KBM-7 (cell line): ENCODE measurements around the gene HNRNPAB.

Experiments
- DNase-seq: peaks from one replicate; pipeline ENCODE4 v3.0.0-alpha.2; 2015
- in situ Hi-C: fragments of 300-500 bp; cut with MboI; formaldehyde crosslinking; loops from 2 replicates; pipeline ENCODE4 v1.14.3; 2020; ENCODE audit warnings: low sequenced_read_pairs, low pct_unique_long_range_greater_than_20kb, mixed read lengths

HNRNPAB gene

DNA sequence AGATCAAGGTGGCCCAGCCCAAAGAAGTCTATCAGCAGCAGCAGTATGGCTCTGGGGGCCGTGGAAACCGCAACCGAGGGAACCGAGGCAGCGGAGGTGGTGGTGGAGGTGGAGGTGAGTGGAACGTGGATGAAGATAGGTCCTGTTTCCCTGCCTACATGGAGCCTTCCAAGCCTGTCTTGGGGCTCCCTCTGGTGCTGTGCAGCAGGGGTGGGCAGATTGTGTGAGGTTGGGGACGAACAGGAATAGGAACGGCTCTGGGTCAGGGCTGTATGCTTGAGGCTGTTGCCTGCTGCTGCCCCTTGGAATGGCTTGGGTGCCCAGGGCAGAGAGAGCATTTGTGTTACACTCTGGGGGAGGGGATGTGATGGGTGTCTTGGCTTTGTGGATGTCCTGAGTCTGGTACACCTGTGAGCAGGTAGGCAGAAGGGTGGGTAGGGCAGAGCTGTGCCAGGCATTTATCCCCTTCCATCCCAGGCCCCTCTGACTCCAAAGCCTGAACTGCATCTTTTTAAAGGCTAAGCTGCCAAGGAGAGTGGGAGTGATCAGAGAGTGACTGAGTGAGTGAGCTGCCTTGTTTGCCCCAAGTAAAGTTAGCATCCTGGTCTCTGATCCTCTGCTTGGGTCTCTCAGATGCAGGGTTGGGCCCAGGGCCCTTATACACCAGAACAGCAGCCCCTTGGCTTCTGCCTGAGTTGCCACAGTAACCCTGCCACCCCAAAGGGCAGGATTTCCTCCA is 5.2 kb downstream of the HNRNPAB start:
- no peak for DNase-seq
- in situ Hi-C loops = no loop called here

DNA sequence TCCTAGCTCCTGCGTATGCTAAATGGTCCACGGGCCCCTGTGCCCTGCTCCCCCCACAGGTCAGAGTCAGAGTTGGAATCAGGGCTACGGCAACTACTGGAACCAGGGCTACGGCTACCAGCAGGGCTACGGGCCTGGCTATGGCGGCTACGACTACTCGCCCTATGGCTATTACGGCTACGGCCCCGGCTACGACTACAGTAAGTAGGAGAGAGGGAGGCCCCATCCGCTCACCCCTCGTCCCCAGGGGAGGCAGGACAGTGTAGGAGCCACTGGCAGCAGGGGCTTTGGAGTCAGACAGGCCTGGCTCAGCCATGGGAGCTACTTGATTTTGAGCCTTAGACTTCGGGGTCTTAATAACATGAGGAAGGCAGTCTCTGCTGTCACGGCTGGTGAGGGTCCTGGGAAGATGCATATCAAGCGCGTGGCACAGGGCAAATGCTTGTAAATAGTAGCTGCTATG is 5.8 kb downstream of the HNRNPAB start:
- no peak for DNase-seq
- in situ Hi-C loops = no loop called here

DNA sequence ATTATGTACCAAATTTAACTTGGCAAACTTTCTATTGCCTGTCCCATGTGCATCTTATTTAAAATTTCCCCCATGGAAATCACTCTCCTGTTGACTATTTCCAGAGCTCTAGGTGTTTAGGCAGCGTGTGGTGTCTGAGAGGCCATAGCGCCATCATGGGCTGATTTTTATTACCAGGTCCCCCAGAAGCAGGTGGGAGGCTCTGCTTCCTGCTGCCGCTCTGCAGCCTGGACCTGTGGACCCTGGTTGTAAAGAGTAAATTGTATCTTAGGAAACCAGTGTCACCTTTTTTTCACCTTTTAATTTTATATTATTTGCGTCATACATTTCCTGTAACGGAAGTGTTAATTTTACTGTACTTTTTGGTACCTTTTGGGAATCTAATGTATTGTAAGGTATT is 6.4 kb downstream of the HNRNPAB start:
- no peak for DNase-seq
- in situ Hi-C loops = no loop called here

DNA sequence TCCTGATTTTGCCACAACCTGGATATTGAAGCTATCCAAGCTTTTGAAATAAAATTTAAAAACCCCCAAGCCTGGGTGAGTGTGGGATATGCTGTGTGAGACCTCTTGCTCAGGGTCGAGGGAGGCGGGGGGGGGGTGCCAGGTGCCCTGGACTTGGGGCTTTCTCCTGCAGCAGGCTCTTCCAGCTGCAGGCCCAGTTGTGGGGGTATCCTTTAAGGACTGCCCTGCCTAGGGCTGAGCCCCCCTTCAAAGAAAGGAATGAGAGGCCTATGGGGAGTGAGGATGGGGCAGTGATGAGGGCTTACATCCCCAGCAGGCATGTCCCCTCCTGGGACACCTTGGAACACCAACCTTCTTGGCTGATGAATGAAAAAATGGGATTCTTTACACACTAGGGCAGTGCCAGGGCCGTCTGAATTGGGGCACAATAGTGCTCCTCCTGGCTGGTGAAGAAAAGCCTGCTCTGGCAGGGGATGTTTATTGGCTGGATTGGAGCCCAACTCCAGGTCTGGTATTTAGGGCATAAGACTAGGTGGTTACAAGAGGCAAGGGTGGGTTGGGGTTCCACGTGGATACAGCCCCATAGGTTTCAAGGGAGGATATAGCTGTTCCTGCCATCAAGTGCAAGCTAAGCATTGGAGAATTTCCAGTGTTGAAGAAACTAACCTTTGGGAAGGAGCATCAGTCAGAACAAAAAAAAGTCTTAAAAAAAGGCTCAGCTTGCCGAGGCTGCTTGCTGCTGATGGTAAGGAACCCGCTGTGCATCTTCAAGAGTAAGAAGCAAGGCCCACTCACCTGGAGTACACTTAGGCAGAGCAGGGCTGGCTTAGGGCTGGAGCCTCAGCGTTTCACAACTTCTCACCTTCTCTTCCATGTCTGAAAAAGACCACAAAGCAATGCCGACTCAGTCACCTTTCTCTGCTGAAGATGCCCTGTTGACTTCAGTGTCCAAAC is 7.0 kb downstream of the HNRNPAB start:
- in situ Hi-C loops = no loop called here
- no peak for DNase-seq

DNA sequence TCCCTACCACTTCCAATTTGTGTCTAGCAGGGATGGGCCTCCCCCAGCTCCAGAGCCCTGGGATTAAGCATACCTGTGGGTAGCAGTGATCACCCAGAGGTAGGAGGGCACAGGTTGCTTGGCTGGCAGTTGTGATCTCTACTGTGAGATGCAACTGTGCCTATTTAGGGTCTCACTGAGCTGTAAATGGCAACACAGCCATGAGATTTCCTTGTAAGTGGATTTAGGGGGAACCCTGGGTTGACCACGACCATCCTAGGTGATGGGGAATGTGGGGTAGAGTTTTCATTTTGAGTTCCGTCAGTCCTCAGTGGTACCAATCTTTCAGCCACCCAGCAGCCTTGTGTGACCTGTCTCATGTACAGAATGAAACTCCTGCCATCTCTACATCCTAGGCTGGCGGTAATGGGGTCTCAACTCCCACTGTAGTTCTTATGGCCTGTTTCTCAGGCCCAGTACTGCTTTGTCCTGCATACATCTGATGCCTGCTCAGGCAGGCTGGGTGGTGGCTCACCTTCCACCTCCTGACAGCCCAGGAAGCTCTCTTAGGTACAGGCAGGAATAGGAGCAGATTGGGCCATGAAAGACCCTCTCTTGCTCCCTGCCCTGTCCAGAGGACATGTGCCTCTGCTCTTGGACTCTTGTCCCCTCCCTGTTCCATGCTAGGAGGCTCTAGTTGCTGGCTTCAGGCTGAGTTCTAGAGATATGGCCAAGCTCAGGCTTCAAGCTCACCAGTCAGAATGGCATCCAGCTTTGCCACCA is 8.1 kb downstream of the HNRNPAB start:
- DNase-seq = no peak
- in situ Hi-C loops = no loop called here

DNA sequence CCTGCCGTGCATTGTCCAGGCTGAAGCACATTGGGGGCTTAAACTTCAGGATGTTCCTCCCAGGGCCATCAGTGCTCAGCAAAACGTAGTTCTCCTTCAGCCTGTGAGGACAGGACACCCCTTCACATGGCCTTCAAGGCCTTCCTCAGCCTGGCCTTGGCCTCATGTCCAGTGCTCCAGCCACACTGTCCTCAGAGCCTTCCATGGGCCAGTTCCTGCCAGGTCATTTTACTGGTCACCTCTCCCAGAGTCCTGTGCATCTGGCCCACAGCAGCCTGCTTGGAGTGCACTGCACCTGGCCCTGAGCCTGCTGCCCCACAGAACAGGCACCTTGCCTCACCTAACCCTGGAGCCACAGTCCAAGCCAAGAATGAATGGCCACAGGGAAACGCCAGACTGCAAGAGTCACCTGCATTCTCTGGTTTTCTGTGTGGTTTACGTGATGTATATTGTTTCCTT is 8.7 kb downstream of the HNRNPAB start:
- no peak for DNase-seq
- in situ Hi-C loops = no loop called here

DNA sequence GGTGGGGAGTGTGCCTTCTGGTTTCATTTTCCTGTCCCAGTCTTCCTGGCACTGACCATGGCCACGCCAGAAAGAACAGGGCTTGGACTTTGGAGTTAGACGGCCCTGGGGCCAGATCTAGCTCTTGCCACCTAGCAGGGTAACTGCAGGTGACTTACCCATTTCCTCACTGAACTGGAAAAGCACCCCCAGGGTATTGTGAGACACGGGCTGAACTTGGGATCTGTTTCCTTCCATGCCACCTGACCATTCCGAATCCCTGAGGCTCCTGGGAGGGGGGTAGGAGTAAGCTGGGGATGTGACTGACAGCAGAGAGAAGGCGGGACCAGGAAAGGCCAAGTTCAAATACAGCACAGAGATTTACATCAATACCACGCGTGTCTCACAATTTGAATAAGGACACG is 9.4 kb downstream of the HNRNPAB start:
- DNase-seq = no peak
- in situ Hi-C loops = no loop called here

DNA sequence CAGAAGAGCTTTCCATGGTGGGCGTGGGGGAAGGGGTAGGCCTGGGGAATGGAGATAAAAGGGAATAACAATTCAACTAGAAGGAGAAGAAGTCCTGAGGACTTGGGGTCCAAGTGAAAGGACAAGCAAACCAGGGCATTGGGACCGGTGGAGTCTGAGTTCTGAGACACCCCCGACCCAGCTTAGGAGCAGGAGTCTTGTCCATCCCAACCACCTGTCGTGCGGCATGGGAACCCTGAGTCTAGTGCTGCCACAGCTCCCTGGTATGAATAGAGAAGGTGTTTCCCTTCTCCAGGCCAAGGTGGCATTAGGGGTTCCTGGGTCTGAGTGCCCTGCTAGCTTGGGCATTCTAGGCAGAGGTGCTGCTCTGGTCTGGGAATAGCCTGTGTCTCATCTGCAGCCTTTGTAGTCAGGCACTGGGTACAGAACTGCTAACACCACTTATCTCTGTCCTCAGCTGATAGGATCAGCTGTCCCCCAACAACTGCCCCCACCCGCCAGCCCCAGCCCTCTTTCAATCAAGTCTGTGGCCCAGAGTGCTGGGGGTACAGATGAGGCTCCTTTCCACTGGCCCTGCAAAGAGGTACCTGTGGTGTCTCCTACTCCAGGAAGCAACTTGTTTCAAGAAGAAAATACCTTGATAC is 9.9 kb downstream of the HNRNPAB start:
- DNase-seq = no peak
- in situ Hi-C loops = no loop called here

DNA sequence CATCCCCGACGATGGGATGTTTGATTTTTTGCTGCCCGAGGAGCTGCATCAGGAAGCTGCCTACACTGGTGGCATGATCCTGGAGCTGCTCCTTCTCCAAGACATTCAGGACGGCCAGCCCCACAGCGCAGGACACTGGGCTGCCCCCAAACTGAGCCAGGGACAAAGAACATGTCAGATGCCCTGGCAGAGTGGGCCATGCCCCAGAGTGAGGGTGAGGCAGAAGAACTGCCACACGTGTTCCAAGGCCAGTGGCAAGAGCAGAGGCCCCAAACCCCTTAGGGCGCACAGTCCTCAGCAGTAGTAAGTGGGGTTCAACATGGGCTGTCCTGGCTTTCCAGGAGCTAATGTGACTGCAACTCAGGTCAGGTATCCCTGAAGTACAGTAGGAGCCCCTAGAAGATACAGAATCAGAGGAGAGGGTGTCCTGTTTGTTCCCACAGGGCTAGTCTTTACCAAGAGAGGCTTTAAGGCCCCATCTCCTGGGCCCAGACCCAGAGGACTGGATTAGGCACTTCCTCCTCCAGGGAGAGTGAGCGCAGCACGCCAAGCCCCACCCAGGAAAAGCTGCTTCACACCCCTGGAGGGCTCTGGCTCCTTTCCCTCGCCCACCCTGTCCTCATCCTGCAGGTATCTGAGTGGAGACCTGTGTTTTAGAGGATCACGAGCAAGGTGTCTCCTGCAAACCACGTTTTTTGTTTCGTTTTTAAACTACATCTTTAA is 11.1 kb downstream of the HNRNPAB start:
- DNase-seq = no peak
- in situ Hi-C loops = no loop called here

DNA sequence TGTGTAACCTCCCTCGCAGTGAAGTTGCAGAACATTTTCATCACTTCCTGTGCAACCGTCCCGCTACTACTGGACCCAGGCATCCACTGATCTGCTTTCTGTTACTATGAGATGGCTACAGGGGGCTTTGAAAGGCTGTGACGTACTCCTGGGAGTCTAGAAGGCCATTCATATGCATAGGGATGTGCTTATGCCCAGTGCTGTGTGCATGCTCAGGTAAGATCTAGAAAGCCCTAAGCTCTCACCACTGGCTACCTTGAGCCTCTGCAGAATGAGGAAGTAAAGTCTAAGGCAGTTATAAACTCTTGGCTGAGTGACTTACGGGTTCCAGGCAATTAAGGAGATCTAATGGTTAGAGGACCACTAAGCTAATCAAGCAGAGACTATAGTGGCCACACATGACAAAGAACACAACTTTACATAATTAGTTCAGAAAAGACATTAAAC is 11.8 kb downstream of the HNRNPAB start:
- peak; percentile 65 for DNase-seq
- in situ Hi-C loops = no loop called here

DNA sequence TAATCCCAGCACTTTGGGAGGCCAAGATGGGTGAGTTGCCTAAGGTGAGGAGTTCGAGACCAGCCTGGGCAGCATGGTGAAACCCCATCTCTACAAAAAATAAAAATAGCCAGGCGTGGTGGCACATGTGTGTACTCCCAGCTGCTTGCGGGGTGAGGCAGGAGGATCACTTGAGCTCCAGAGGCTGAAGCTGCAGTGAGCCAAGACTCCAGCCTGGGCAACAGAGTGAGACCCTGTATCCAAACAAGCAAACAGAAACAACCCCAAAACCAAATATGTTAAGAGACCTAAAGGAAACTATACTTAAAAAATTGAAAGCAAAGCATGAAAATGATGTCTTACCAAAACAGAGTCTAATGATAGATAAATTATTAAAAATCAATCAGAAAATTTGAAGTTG is 12.4 kb downstream of the HNRNPAB start:
- in situ Hi-C loops = no loop called here
- no peak for DNase-seq

DNA sequence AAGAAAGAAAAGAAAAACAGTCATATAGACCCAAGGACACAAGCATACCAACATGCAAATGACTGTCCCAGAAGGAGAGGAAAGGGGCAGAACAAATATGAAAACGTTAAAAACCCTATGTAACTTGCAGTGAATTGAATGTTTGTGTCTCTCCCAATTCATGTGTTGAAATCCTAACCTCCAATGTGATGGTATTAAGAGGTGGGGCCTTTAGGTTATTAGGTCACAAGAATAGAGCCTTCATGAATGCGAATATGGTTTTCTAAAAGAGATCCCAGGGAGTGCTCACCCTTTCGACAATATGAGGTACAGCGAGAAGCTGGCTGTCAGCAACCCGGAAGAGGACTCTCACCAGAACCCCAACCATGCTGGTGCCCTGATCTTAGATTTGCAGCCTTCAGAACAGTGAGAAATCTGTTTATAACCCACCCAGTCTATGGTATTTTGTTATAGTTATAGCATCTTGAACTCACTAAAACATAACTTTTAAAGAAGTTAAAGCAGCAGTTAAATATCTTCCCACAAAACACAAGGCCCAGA is 14.0 kb downstream of the HNRNPAB start:
- DNase-seq = no peak
- in situ Hi-C loops = no loop called here

DNA sequence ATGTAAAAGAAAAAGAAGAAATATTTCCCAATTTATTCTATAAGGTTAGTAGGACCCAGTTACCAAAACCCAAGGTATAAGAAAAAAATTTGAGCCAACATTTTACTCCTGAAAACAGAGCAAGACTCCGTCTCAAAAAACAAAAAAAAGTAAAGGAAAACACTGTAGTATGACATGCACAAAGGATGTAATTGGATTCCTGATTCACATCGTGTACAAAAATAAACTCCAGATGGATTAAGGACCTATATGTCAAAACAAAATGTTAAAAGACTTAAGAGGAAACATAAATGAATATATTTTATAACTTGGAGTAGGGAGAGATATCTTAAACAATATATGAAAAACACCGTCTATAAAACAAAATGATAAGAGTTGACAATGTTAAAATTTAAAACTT is 14.5 kb downstream of the HNRNPAB start:
- in situ Hi-C loops = no loop called here
- DNase-seq = no peak

DNA sequence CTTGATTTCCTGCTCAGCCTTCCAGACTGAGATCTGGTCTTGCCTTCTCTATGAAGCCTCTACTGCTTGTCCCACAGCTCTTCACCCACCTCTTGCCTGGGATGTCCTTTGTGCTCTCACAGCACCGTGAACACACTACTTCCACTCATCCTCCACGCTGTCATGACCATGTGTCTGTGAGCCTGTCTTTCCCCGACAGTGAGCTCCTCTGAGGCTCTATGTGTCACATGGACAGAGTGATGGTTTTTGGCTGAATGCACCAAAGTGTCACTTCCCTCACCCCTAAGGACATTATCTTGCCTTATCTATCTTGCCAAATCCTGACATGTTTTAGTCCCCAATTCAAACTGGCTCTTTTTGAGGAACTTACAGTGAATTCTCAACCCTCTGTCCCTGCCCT is 16.9 kb downstream of the HNRNPAB start:
- peak; percentile 58 for DNase-seq
- in situ Hi-C loops = no loop called here

DNA sequence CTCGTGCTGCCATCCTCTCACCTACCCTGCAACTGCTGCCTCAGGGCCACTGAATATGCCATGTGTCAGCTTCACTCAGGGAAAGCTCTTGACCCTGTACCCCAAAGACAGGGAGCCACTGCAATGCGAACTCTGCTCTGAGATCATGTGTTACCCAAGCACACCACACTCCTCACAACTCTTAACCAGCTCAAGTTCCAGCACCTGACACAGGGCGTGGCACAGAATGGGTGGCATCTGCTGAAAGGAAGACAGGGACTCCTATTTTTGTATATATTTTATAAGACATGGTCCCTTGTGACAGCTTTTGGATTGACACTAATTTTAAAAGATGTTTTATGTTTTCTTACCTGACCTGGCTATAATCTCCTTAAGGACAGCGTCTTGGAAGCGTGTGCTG is 17.5 kb downstream of the HNRNPAB start:
- in situ Hi-C loops = no loop called here
- no peak for DNase-seq

DNA sequence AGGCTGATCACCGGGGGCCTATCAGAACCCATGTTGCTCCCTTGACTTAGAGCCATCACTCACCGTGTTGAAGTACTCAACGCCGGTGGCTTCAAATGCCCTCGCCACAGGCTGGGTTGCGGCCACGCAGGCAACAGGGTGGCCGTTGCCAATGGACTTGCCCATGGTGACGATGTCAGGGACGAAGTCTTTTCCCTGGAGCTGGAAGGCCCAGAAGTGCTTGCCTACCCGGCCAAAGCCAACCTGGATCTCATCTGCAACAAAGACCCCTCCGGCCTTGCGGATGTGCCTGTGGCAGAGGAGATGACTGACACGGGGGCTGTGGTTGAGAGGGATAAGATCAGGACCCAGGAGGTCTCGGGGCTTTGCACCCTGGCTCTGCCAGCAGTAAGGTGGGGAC is 18.0 kb downstream of the HNRNPAB start:
- in situ Hi-C loops = no loop called here
- DNase-seq = no peak

DNA sequence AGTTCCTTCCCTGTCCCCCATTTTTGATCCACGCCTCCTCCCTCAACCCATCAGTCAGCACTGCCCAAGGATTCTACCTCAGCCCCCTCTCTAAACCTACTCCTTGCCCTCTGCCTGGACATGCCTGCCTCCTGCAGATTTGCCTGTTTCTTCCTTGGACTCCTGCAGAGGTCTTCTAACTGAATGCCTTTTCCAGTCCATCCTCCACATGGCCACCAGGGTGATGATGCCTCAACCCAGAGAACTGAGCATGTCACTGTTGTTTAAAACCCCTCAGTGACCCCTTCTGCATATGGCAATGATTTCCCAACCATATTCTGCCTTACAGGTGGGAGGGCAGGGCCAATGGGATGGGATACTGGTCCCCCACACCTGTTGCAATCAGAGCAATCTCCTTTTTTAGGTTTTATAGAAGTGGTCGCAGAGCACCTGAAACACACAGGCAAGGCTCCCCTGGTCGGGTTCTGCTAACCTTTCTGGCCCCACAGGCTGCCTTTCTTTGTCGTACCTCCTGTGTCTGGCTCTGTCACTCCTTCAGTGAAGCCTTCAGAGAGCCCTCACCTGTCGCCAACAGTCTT is 19.0 kb downstream of the HNRNPAB start:
- in situ Hi-C loops = no loop called here
- DNase-seq = no peak

DNA sequence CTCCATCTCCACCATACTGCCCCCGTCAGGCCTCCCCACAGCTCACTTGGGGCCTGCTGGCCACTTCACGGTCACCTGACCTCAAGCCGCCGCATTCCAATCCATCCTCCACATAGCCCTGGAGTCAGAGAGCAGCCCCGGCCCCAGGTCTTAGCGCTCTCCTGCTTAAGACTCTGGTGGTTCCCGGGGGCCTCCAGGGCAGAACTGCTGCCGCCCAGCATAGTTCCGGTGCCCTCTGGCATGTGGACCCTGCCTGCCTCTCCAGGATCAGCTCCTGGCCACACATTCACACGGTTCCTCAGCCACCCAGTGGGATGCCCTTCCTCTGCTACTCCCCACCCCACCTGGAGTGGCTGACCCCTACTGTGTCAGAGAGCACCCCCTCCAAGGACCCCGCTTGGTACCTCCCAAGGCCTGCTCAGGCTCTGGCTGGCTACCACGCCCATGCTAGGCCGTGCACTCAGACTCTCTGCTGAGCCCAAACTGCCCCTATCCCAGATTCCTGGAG is 19.5 kb downstream of the HNRNPAB start:
- in situ Hi-C loops = no loop called here
- DNase-seq = no peak
